Activated CD8-positive, alpha-beta memory T cell treated with anti-CD3 and anti-CD28 coated beads, Interleukin-2, amount 50 U/mL, for 48 hours (primary cell): ENCODE measurements around the gene IL22RA1.

Experiments used
- DNase-seq: peaks from one replicate; pipeline ENCODE4 v3.0.0-alpha.2; 2020

Gene IL22RA1, protein sequence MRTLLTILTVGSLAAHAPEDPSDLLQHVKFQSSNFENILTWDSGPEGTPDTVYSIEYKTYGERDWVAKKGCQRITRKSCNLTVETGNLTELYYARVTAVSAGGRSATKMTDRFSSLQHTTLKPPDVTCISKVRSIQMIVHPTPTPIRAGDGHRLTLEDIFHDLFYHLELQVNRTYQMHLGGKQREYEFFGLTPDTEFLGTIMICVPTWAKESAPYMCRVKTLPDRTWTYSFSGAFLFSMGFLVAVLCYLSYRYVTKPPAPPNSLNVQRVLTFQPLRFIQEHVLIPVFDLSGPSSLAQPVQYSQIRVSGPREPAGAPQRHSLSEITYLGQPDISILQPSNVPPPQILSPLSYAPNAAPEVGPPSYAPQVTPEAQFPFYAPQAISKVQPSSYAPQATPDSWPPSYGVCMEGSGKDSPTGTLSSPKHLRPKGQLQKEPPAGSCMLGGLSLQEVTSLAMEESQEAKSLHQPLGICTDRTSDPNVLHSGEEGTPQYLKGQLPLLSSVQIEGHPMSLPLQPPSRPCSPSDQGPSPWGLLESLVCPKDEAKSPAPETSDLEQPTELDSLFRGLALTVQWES

GRCh38 chr1:24142546-24143534 lies at the start of gene IL22RA1:
Gene IL22RA1 (minus strand): TSS chr1:24143140. CDS start chr1:24143082, 58 bp downstream.
- no peak for DNase-seq

- no peak for DNase-seq
Measured at GRCh38 chr1:24191860-24192259, 48.9 kb upstream of the IL22RA1 start.

DNA sequence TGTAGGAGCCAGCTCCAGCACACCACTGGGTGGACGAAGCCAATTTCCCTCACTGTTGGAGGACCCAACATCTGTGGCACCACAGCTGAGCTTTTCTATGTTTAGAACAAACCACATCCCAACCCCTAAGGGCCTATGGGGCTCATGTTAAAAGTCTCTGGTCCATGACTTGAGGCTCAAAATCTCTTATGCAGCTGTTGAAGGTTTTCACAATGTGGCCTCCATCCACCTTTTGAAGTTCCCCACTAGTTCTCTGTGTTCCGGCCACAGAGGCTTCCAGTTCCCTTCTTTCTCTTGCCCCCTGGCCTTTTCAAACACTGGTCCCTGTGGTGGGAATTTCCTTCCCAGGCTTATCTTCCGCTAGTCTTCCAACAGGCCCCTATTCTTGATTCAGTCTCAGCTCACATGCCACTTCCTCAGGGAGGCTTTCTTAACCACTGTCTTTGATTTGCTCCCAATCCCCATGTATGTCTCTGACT lies 48.1 kb upstream of the IL22RA1 start:
- no peak for DNase-seq

DNA sequence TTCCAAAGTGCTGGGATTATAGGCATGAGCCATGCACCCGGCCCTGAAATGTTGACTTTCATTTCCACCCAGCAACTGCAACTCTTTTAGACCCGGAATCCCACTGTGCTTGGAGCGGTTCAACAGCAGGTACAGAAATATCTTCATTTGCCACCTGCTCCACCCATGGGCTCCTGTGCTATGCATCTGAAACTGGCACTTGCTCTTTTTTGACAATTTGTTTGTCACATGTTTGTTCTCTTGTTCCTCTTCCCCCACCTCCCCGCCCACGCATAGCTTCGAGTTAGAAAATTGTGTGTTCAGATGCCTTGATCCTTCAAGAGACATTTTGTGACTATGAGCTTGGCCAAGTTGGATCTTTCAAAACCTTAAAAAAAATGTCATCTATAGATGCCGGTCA lies 46.6 kb upstream of the IL22RA1 start:
- DNase-seq, result no peak

- DNase-seq, result peak; percentile 88
Measured at GRCh38 chr1:24186993-24187790, 44.3 kb upstream of the IL22RA1 start, which contains the start of gene IFNLR1. Gene IFNLR1 (minus strand): TSS chr1:24187289. CDS start chr1:24187248, 41 bp downstream.

GRCh38 chr1:24186711-24186992 lies 43.7 kb upstream of the IL22RA1 start:
- no peak for DNase-seq

DNA sequence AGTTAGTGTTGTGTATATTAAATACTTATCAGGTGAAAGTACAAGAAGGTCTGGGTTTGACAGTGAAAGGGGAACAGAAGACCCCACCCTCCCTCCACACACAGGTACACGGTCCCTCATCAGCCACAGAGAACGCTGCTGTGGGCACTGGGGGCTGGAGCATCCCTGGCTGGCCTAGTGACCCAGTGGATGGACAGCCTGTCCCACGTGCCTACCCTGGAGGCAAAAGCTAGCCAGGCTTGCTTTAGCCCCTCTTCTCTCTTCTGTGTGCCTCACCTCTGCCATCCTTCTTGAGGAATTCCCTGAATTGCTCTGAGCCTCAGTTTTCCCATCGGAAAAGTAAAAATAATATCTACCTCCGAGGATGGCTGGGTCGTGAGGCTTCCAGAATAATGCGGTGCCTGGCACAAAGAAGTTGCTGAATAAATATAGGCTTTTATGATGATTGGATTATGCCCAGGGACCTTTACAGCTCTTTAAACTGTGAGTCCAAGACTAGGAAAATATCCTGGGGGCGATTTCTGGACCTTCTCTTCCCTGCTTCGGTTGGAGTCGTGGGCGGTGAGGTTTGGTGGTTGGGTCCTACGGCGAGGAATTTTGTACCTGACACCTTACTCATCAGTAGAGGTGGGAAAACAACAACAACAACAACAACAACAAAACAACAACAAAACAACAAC lies 43.2 kb upstream of the IL22RA1 start:
- no peak for DNase-seq

- DNase-seq, result no peak
Measured at GRCh38 chr1:24185076-24185475, 42.1 kb upstream of the IL22RA1 start.

GRCh38 chr1:24182061-24182460 lies 39.1 kb upstream of the IL22RA1 start:
- no peak for DNase-seq

DNA sequence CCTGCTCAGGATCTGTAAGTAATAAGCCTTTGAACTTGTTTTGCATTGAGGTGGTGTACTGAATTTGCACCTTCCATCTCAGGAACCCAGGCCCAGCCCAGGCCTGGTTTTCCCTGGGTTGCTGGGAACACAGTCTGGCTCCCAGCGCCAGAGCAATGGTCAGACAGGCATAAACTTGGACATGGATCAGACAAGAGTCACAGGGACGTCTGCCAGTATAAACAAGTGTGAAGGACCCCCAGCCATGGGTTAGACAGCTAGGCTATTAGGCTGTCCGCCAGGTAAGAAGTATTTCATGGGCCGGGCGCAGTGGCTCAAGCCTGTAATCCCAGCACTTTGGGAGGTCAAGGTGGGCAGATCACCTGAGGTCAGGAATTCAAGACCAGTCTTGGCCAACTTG lies 38.7 kb upstream of the IL22RA1 start:
- no peak for DNase-seq

DNA sequence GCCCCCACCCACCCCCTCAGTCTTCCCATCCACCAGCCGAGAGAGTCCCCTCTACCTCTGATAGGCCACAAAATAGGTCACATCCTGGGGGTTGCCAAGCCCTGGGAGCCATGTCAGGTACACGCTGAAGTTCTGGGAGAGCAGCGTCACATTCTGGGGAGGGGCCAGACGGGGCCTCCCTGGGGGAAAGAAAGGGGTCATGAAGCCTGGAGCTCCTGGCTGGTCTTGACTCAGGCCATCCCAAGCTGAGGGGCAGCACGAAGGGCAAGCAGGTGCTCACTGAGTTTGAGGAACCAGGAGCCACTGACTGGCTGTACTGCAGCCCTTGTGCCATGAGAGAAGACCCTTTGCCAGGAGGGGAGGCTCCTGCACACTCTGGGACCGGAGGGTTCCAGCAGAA lies 37.7 kb upstream of the IL22RA1 start:
- DNase-seq, result no peak

GRCh38 chr1:24179251-24179840 lies 36.4 kb upstream of the IL22RA1 start:
- no peak for DNase-seq

DNA sequence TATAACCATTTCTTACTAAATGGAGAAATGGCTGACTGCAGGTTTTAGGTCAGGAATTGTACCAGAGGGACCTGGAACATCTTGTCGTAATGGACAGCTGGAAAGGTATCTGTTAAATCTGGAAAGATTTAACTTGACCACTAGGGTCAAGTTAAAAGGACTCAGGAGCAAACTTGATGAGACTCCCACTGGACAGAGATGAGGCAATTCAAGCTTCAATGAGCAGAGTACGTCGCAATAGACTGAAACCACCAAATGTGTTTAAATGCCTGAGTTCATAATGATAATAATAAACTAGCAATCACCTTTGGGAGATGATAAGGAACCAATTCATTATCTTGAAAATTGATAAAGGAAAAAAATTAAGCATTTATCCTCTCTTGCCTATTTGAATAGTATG lies 35.5 kb upstream of the IL22RA1 start:
- no peak for DNase-seq

GRCh38 chr1:24177161-24177560 lies 34.2 kb upstream of the IL22RA1 start:
- no peak for DNase-seq

DNA sequence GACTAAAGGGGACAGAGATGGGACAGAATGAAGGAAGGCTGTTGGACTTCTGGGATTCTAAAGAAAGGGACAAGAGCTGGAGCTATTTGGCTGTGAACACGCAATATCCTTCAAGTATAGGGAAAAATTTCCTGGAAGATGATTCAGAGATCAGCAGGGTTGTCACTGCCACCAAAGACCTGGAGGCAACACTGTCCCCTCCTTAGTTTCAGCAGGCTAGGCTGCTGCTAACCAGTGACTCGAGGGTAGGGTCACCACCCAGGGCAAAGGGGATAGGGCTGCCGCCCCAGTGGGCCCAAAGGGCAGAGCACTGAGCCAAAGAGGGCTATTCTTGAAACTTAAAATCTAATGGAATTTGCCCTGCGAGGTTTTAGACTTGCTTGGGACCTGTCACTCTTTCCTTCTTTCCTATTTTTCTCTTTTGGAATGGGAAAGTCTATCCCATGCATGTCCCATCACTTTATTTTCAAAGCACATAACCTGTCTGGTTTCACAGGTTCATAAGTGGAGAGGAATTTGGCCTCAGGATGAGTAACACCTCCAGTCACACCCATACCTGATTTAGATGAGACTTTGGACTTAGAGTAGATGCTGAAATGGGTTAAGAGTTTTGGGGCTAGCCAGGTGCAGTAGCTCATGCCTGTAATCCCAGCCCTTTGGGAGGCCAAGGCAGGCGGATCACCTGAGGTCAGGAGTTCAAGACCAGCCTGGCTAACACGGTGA lies 32.3 kb upstream of the IL22RA1 start:
- no peak for DNase-seq

DNA sequence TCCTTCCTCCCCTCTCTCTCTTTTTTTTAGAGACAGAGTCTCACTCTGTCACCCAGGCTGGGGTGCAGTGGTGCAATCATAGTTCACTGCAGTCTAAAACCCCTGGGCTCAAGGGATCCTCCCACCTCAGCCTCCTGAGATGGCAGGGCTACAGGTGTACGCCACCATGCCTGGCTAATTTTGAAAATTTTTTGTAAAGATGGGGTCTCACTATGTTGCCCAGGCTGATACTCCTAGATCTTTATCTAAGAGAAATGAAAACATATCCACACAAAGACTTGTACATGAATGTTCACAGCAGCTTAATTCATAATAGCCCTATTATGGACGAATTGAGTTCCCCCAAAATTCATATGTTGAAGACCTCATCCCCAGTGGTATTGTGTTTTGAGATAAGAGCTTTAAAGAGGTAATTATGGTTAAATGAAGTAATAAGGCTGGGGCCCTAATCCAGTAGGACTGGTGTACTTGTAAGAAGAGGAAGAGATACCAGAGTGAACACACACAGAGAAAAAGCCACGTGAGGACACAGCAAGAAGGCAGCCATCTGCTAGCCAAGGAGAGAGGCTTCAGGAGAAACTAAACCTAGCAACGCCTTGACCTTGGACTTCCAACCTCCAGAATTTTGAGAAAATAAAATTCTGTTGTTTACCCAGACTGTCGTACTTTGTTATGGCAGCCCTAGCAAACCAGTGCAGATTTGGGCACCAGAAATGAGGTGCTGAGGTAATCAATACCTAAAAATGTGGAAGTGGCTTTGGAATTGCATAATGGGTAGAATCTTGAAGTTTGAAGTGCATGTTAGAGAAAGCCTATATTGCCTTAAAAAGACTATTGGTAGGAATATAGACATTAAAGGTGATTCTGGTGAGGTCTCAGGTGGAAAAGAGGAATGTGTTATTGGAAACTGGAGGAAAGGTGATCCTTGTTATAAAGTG lies 31.0 kb upstream of the IL22RA1 start:
- DNase-seq, result no peak

DNA sequence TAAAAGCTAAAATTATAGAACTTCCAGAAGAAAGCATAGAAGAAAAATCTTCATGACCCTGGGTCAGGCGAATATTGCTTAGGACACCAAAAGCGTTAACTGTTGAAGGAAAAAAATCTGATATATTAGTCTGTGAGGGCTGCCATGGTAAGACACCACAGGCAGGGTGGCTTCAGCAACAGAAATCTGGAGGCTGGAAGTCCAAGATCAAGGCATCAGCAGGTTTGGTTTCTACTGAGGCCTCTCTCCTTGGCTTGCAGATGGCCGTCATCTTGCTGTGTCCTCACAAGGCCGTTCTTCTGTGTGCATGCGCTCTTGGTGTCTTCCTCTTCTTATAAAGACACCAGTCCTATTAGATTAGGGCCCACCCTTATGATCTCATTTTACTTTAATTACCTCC lies 29.7 kb upstream of the IL22RA1 start:
- DNase-seq, result no peak

DNA sequence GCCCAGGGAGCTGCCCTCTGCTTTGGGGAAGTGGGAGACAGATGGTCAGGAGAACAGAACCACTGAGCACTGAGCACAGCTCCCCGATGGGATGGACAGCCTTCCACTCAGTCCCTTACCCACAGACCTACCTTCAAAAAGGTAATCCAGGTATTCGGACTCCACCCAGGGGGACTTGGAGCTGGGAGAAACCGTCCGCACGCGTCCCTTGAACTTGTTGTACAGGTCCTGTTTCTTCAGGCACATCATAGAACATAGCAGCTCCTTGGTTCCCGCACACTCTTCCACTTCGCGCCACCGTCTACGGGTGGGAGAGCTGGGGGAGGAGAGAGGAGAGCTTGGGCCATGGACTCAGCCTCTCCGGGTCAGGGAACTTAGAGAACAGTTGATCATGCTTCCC lies 26.3 kb upstream of the IL22RA1 start:
- no peak for DNase-seq

- DNase-seq, result no peak
Measured at GRCh38 chr1:24168245-24168644, 25.3 kb upstream of the IL22RA1 start.

- DNase-seq, result no peak
Measured at GRCh38 chr1:24167008-24167407, 24.1 kb upstream of the IL22RA1 start.
